NOMO-1 treated with DMSO at 0.1 percent for 48 hours (cell line): Measurements from ENCODE around the gene MSI2.
"Not testable (repeated sequence)": the region's sequence is repeated elsewhere in the genome, so short reads cannot be mapped to it uniquely, and the experiment has no call there.

Experiments
- DNase-seq: peaks from one replicate; lab custom pipeline; 2025; ENCODE audit not compliant: unreplicated experiment; lab: John Stamatoyannopoulos, UW

MSI2 gene

DNA sequence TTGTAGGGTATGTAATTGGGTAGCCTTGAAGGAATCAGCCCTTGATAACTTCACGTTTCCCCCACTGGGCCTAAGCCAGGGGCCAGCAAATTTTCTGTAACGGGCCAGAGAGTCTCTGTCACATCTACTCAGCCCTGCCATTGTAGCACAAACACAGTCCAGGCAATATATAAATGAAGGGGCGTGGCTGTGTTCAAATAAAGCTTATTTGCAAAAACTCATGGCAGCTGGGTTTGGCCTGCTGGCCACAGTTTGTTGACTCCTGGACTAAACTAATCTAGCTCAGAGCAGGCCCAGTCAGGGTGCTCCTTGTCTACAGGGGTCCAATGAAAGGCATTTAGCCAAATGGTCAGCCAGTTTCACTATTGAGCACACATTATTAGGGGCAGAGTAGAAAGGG, 347.2 kb downstream of the MSI2 start:
- no peak for DNase-seq

DNA sequence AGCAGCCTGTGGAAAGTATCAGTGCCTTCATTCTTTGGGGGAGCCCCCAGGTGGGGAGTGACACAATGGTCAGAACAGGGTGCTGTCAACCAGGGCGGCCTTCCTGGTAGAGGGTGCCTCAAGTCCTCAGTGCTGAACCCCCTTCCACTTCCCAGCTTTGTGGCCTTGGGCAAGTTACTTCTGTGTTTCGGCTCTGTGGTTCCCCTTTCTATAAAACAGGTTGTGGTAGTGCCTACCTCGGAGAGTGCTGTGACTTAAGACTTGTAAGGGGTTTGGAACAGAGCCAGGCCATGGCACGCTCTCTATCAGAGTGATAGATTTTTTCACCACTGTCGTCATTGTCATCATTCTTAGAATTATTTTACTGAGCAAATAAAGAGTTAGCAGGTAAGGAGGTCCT, 347.7 kb downstream of the MSI2 start:
- DNase-seq = peak; percentile 98

DNA sequence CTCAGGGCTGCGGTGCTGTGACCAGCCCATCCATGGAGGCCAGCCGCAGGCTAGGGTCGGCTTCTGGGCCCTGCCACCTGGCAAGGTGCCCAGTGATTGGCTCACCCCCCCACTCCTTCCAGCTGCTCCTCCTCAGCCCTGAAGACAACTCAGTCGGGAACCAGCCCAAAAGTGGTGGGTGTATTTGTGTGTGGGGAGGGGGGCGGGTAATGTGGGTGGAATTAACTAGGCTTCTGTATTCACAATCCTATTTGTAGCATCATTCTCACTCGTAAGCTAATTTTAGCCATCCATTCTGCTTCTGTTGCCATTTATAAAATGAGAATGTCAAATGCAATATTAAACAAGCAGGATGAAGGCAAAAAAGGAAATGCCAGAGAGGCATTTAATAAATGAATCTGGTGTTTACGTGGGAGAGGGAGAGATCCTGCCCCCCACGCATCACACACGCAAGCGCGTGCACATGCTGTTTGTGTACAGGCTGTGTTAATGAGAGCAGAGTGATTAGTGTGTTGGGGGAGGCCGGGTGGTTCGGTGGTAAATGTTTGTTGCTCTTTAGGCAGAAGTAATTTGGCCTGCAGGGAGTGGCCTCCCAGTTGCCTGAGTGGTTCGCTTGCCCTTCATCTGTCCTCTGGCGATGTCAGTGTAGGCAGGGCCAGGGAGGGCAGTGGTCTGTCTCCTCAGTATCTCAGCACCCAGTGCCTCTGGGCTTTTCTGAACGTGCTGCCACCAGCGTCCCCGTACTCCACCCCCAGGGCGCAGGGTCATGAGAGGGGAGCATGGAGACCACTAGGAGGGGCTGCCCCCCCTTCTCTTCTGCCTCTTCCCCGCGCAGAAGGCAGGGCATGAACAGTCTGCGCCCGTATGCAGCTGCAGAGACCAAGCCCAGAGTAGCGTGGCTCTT, 348.7 kb downstream of the MSI2 start:
- peak; percentile 43 for DNase-seq

DNA sequence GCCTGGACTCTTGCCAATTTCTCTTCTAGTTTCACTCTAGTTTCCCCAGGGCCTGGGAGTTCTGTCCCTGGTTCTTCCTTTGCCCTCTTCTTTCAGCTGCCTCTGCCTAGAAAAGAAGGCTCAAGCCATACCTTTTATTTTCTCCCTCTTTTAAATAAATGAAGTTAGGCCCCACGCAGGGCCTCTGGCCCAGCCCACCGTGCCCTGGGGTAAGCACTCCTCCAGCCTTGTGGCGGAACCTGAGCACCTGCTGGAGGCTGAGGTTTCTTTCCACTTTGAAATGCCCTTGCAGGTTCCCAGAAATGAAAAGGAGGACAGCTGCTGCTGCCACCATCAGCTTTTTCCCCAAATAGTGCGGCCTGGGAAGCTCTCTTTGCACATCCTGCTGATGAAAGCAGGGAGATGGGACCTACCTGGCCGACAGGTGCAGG, 349.4 kb downstream of the MSI2 start:
- DNase-seq = peak; percentile 72

DNA sequence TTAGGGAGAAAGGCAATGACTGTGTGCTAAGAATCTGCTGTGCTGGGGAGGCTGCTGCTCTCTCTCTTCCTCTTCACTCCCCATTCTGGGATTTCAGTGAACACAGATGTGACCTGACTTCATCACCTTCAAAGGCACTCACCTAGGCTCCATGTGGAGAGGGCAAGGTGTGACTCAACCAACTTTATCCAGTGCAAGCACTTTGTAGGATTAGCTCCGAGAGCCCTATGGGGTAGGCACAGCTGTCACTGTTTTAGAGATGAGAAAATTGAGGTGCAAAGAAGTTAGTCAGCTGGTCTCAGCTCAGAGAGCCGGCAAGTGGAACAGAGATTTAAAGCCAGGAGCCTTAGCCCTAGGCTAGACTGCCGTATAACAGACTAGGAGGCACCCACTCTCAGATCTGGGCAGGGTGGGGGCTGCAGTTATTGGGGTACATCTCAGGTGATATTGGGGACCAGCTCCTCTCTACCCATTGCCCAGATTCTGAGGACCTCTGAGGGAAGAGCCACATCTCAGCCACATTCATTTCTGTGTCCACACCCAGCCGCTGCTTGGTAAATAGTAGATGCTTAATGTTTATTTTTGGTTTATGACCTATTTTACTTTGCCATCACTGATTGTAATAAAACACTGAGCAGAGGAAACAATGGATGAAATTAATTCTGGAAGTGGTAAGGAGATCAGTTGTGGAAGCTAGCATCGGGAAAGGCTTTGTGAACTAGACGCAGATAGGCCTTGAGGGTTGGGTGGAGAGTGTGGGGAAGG, 350.0 kb downstream of the MSI2 start:
- DNase-seq = no peak

DNA sequence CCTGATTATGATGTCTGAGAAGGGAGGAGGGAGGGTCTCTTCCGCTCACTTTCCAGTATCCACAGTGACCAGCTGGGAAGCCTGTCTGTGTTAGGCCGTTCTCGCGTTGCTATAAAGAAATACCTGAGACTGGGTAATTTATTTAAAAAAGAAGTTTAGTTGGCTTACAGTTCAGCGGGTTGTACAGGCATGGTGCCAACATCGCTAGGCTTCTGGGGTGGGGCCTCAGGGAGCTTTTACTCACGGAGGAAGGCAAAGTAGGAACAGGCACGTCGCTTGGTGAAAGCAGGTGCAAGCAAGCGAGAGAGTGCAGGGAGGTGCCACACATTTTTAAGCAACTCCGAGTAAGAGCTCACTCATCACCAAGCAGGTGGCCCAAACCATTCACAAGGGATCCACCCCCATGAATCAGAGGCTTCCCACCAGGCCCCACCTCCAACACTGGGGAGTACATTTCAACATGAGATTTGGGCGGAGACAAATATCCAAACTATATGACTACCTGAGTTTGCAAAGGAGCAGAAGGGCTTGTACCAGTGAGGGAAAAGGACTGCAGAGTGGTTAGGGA, 351.3 kb downstream of the MSI2 start:
- no peak for DNase-seq

DNA sequence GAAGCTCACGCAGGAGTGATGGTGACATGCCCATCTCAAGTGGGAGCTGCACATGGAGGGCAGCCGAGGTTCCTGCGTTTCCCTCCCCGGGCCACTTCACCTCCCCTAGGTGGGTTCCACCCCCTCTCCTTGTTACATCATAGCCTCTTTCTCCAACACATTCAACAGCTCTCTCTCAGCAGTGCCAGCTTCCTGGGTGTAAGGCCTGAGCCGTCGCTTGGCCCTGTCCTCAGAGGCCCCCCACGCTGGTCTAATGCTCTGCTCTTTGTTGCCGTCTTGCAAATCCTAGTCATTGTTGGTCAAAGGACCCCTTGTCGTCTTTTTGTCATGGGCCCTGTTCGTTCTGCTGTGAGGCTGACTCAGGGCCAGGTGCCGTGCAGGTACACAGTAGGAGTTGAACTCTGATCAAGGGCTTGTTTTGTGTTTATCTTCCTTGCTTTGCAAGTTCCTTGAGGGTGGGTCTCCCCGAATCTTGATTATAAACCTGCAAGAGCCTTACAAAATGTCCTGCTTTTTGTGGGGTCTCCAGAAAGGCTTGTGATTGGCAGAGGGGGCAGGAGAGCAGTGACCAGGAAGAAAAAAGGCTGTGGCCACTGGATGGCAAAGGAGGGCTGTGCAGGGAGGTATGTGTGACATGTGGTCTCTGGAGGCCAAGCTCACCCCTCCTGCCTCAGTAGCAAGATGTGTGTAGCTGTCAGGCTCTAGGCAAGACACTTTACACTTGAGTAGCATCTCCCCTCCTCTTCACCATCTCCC, 352.2 kb downstream of the MSI2 start:
- no peak for DNase-seq

DNA sequence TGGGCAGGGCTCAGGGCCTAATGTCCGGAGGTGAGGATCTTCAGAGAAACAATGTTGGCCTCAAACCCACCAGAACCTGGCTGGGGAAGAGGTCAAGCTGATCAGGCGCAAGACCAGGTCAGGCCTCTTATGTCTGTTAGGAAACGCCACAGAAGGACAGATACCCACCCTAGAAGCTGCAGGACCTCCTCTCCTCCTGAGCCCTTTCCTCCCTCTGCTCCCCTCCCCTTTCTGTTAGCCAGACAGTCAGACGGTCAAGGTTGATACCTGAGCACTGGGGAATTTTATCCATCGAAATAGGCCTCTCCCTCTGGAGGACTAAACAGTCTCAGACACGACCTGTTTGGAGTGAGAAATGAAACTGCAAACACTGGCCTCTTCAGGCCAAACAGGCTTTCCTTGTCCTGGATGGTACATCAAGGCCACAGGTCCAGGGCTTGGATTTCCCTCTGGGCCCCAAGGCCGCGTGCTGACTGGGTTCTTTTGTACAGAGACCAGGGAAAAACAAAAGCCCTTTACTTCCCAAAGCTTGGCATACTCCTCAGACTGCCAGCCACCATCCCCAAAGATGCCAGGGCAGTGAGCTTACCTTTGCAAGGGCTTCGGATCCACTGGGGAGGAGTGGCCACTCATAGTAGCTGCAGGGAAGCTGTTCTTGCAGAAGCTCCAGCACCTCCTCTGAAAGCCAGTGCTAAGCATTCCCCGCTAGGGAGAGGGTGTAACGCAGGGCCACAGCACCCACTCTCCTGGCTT, 353.0 kb downstream of the MSI2 start:
- DNase-seq = no peak

DNA sequence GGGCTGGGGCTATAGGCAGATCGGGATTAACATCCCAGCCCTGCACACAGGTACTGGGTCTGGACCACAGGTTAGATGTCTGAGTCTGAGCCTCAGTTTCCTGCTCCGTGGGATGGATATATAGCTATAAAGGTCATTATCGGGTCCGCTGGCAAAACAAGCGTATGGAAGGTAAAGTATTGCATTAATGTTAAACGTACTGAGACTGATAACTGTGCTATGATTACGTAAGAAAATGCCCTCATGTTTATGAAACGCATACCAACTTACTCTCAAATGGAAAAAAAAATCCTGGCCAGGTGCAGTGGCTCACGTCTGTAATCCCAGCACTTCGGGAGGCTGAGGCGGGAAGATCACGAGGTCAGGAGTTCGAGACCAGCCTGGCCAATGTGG, 353.6 kb downstream of the MSI2 start:
- DNase-seq = no peak

DNA sequence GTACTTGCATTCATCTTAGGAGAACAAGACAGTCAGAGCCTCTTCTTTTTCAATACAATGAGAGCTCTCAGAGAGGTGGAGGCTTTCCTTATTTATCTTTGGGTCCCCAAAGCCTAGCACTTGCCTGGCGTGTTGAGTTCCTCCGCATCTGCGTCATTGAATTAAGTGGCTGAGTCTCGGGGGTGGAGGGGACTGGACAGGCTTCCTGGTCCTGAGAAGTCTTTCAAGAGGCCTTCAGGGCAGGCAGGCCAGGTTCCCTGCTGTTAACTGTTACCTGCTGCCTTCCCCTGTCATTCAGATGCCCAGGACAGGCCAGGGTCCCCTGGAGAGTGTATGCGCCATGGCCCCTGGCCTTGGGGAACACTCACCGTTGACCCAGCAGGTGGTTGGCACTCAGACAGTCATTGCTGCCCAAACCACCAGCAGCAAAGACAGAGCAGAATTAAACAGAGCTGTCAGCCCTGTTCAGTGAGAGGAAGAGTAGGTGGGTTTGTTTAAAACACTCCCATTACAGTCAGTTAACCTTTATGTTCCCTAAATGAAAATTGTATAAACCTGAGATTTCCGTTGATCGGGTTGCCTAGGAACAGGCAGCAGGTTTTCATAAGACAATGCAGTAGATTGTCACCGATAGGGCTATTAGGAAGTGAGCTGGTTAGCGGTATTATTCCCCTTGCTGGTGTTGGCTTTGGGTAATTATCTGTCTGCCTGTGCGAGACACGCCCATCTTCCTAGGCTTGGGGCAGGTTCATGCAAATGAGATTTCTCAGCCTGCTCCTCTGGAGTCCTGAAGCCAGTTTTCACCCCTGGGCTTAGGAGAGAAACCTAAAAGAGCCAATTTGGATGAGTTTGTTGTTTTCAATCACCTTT, 356.1 kb downstream of the MSI2 start:
- DNase-seq = peak; percentile 82

DNA sequence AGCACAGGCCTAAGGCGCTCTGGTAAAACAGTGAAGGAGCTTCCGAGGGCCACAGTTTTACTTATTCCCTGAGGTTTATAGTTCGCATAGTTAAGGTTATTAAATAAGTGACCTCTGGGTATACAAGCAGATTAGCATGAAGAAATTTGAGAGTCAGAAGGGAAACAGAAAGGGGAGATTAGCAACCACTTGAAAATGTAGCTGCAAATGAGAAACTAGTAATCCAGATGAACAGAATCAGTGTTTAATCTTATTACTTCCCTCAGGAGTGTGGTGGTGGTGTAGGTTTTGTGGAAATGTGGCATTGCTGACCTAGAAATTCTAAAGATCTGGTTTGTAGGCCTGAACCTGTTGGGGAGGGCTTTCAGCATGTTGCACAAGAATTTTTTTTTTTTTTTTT, 358.4 kb downstream of the MSI2 start:
- no peak for DNase-seq

DNA sequence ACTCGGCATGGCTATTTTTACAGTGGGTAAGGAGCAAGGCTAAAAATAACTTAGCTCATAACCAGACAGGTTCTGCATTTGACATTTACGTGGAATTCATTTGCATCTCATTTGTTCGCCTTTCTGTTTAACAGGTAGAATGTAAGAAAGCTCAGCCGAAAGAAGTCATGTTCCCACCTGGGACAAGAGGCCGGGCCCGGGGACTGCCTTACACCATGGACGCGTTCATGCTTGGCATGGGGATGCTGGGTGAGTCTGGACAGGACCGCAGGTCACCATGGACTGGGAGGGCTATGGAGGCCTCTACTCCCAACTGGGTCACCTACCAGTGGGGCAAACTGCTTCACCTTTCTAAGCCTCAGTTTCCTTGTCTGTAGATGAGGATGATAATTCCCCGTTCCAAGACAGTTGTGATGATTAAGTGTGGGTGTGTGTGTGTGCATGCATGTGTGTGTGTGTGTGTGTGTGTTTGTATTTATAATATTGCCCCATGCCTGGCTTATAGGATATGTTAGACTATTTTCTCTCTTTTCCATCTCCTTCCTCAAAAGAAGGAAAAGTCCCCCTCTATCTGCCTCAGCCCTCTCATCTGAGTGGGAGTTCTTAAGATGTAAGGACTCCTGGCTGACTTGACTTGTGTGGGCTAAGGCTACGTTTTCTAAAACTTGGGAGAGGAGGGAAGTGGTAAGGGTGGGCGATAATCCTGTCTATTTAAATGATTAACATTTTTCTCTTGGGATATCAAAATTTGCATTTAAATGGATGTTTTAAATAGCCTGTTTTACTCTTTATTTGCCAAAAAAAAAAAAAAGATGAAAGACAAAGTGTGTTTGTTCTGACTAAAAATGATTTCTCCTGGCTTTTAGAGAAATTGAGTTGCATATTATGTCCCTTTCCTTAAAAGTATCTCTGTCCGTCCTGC, 359.8 kb downstream of the MSI2 start:
- DNase-seq = no peak

DNA sequence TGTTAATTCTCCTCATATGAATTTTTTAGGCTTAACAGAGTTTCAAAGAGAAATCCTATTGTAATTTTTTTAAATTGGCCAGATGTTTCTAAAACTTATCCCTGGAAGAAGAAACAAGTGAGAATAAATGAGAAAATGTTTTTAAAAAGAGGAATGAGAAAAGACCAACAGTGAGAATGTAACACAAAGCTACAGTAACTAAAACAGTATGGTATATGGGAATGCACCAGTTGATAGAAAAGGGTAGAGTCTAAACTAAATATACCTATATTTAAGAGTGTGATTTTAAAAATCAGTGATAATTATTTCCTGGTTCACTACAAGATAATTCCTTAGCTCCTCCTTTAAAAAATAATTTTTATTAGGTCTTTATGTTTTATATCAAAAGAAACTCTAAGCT, 360.9 kb downstream of the MSI2 start:
- no peak for DNase-seq

DNA sequence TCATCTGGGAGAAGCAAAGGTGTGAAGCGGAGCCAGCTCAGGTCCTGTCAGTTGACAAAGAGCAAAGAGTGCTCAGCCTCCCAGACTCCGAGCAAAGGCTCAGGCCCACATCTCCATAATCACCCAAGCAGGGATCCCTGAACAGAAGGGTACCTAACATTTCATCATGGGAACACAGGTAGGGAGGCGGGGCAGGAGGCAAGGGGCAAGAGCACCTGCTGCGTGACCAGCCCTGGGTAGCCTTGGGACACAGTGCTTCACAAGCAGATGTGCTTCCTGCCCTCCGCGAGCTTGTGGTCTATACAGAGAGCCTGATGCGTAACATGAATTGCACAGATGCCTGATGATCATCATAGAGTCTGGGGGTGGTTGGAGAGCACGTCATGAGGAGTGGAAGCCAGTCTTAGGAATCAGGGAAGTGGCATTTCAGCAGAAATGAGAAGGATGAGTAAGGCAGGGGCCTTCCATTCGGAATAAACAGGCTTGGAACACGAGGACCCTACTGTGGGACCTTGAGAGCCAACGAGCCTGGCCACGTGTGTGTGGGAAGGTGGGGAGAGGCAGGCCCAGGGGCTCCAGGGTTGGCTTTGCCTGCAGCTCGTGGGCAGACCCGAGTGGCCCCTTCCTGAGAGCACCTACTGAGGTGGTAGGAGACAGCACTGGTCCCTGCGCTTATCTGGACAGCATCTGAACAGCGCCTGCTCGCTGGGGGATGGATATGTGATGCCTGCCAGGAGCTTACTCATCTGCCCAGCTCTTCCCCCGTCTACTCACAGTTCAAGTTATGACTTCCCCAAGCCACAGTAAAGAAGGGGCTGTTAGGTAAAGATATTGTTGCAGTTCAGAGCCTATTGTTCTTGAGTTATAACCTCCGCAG, 363.0 kb downstream of the MSI2 start:
- no peak for DNase-seq

DNA sequence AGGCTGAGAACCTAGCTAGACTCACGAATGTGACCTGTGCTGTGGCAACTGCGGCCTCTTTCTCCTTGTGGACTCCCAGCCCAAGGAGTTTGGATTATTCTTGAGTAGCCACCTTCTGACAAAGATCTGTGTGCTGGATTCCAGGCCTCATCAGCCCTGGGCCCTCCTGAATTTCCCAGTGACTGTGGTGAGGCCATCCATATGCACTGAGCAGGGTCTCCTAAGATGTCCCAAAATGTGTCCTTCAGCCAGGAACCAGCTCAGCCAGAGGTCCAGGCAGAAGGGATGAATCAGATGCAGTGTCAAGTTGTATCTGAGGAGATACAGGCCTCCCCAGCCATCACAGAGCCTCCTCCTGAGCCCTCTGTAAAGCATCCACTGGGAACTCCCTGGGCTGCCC, 364.3 kb downstream of the MSI2 start:
- no peak for DNase-seq

DNA sequence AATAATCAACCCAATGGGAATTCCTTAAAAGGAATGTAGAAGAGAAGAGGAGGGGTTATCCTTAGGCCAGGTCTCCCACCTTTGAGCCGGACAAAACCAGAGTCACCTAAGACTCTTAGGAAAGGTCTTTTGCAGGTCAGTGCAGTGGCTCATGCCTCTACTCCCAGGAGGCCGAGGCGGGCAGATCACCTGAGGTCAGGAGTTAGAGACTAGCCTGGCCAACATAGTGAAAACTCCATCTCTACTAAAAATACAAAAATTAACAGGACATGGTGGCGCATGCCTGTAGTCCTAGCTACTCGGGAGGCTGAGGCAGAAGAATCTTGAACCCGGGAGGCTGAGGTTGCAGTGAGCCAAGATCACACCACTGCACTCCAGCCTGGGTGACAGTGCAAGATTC, 365.5 kb downstream of the MSI2 start:
- DNase-seq = not testable (repeated sequence)

DNA sequence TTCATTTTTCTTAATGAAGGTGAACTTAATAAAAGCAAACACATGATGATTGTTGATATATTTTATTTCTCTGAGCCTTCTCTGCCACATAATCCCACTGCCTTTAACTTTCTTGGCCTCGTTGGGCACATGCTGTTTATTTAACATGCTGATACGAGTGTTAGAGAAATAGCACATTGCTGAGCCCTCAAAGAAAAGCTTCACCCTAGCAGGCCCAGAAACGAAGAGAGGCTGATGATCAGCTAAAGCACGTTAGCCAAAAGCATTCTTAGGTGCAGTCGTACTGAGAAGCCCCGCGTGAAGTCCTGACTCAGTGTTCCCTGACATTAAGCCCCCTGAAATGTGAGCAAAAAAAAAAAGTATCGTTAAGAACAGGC, 366.0 kb downstream of the MSI2 start:
- DNase-seq = no peak
